Measurements from ENCODE around the gene COL27A1.

The COL27A1 gene

GRCh38 chr9:114290561-114290986 is 135.2 kb downstream of the COL27A1 start:
- DNase-seq, result no peak

DNA sequence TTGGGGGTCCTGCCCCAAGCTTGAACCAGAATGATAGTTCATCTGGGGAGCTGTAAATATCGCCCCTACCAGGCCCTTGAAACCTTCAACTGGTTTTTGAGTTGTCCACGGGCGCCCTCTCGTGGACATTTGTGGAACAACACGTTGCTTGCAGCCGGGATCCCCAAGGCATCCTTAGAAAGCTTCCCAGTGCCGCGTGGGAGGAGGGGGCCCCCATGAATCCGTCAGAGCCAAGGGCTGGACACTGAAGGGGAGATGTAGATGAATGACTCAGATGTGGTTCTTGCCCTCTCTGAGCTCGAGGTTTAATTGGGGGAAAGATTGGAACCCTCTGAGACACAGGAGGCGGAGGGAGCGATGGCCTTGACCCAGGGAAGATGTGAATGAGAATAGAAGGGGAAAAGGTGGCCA is 135.7 kb downstream of the COL27A1 start:
- DNase-seq, result peak; percentile 72

- DNase-seq, result no peak
These were observed 136.7 kb downstream of the COL27A1 start for GRCh38 chr9:114291886-114292590.

DNA sequence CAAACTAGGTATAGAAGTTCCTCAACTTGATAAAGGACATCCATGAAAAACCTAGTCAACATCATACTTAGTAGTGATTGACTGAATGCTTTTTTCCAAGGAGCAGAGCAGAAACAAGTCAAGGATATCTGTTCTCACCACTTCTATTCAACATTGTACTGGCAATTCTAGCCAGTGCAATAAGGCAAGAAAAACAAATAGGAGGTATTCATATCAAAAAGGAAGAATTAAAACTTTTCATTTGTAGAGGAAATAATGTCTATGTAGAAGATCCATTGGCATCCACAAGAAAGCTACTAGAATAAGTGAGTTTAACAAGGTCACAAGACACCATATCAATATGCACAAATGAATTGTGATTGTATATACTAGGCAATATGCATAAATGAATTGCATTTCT is 139.3 kb downstream of the COL27A1 start:
- DNase-seq, result no peak

DNA sequence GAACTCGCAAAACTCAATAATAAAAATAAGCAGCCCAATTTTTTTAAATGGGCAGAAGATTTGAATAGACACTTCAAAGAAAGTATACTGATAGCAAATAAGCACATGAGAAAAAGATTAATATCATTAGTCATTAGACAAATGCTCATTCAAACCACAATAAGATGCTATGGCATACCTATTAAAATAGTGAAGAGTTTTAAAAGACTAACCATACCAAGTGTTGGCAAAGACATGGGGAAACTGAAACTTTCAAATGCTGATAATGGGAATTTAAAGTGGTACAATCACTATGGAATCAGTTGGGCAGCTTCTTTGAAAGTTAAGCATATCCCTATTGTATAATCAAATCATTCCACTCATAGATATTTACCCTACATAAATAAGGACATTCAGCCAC is 141.0 kb downstream of the COL27A1 start:
- DNase-seq, result no peak

GRCh38 chr9:114299286-114300152 is 144.2 kb downstream of the COL27A1 start:
- DNase-seq, result no peak

DNA sequence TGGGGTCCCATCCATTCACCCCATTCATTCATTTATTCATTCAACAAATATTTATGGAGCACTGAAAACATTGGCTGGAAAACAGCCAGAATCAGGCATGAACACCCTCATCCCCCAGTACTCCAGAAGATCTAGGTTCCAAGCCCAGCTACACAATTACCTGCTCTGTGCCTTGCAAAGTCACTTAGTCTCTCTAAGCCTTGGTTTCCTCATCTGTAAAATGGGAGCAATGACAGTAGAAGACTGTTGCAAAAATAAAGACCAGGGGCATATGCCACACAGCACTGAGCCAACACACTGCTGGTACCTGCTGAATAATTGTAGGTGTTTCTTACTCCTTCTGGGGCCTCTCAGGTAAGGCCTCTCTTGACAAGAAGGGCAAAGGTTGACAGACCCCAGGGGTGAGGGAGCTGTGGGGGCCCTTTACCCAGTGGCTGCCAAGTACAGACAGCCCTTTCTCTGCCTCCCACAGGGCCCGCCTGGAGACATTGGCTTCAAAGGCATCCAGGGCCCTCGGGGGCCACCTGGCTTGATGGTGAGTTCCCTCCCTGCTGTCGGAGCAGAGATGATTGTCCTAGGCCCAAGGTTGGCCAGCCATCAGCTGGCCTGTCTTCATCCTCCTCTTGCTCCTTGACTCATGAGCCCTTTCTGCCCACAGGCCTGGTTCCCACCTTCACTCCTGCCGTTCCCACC is 145.0 kb downstream of the COL27A1 start:
- no peak for DNase-seq

DNA sequence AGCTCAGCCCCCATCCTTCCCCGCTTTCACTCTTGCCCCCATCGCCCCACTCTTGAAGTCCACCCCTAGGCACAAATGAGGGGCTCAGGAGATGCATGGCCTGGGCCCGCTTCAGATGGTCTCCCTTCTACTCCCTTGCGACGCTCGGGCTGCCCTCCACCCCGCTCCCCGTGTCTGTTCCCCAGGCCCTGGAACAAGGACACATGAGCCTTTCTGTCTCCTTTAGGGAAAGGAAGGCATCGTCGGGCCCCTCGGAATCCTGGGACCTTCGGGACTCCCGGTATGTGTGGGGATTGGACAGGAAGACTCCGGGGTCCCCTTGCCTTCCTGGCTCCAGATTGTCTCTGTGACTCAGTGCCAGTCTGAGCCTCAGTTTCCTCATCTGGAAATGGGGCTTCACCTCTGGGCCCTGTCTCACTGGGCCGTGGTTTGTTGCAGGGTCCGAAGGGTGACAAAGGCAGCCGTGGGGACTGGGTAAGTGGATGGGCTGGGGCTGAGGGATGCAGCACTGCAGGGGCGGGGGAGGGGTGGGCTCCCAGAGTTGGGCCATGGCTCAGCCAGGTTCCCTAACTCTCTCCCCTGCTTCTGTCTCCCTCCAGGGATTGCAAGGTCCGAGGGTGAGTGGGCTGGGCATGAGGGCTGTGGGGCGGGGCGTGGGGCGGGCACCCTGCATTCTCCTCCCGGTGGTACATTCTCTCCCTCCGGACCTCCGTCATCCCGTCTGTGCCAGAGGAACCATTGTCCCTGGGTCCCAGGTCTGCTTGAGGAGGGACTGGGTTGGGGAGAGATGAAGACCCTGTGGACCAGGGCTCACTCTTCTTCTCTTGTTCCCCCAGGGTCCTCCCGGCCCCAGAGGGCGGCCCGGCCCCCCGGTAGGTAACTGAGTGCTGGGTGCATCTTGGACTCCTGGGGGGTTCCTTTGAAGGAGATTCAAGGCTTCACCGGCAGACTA is 145.8 kb downstream of the COL27A1 start:
- no peak for DNase-seq

- DNase-seq, result no peak
These were observed 146.6 kb downstream of the COL27A1 start for GRCh38 chr9:114301798-114302565.

DNA sequence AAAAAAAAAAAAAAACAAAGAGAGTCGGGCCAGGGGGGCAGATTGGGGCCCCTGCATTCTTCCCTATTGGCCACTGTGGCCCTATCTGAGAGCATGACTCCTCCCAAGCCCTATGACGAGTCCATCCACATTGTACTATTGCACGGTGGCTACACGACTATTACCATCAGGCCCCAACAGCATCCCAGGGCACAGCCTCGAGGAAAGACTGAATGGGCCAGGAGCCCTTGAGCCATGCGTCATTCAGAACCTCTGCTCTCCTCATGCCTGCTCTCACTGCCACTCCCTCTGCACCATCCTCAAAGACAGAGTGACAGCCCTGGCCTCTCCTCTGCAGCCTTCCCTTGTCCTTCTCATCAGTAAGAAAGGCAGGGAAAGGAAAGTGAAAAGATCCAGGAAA is 147.4 kb downstream of the COL27A1 start:
- DNase-seq, result no peak

DNA sequence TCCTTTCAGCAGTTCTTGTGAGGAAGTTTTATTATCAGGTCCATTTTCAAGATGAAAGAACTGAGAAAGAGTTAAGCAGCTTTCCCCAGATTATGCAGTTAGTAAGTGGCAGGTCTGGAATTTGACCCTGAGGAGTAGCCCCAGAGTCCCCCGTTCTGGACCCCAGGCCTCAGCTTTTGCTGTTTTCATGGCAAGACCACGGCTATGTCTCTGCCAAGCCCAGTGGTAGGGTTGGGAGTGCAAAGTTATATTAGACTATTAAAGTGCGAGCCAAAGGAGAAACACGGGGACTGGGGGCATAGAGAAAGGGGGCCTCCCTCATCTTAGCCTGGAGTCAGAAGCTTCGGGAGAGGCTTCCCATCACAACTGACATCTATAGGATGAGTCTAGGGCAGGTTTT is 148.2 kb downstream of the COL27A1 start:
- DNase-seq, result no peak

- no peak for DNase-seq
These were observed 148.6 kb downstream of the COL27A1 start for GRCh38 chr9:114303977-114304376.

DNA sequence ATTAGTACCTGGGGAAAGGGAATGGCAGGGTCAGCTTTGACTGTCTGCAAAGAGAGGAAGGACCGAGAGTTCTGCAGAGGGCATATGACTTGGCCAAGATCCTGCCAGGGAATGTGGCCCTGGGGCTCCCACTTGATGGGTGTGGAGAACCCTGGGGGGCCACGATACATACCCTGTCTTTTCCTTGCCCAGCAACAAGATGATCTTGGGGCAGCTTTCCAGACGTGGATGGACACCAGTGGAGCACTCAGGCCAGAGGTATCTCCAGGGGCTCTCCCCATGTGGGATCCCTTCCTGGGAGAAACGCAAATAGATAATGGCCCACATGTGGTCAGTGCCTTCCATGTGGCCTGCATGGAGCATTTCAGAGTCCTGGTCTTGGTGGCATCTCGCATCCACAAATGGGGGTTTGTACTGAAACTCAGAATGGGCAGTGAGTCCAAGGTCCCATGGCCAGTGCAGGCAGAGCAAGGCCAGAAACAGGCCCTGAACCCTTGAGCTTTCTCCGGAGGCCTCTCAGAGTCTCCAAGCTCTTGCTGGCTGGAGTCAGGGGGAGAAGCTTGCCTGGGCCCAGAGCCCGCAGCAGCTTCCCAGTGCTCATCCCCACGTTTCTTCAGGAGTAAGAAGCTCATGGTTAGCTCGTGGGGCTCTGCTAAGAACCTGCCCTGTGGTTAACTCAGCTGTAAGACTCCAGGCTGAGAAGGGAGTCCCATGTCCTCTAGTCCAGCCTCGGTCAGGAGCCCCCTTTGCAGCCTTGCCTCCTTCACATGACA is 149.3 kb downstream of the COL27A1 start:
- no peak for DNase-seq

DNA sequence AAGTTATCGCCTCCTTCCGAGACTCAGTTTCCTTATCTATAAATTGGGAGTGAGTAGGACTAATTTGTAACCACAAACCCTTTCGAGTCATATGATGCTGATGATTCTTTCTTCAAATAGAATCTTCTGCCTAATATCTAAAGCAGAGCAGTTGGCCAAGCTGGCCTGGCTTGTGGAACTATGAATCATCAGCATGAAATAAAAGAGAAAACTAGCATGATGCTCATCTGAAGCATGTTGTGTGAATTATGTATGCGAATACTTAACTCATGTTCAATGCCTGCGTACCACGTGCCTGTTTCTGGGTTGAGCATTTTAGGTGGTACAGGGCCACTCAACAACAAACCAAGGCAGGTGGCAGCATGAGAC is 152.5 kb downstream of the COL27A1 start:
- DNase-seq, result no peak

DNA sequence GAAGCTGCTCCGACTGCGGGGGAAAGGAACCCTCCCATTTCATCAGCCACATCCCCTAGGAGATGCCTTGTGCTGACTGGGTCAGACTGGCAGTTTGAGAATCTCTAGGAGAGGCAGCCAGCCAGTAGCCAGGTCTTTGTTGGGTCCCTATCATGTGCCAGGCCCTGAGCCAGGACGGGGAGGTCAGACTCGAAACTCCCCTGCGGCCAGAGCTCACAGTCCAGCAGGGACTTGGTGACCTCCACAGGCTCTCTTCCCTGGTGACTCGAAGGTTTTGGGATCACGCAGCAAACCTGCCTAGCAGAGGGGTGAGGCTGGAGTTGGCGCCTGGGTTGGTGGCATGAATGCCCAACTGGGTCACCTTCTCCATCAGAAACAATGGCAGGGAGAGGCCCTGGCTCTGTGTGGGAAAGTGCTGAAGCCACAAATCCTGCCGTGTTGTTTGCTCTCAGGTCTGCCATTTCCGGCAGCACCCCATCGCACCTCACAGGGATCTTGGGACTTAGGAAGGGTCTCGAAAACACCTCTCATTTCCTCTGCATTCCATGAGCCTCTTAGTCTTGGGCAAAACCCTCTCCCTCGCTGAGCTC is 153.1 kb downstream of the COL27A1 start:
- DNase-seq, result no peak

DNA sequence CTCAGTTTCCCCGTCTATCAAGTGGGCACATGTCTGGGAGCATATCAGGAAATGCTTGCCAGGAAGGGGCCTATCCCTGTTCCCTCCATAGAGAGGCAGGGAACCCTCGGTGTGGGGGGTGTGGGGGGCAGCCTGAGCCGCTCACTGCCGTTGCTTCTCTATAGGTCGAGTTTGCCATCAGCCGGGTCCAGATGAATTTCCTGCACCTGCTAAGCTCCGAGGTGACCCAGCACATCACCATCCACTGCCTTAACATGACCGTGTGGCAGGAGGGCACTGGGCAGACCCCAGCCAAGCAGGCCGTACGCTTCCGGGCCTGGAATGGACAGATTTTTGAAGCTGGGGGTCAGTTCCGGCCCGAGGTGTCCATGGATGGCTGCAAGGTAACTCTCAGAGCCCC is 153.8 kb downstream of the COL27A1 start:
- DNase-seq, result no peak

DNA sequence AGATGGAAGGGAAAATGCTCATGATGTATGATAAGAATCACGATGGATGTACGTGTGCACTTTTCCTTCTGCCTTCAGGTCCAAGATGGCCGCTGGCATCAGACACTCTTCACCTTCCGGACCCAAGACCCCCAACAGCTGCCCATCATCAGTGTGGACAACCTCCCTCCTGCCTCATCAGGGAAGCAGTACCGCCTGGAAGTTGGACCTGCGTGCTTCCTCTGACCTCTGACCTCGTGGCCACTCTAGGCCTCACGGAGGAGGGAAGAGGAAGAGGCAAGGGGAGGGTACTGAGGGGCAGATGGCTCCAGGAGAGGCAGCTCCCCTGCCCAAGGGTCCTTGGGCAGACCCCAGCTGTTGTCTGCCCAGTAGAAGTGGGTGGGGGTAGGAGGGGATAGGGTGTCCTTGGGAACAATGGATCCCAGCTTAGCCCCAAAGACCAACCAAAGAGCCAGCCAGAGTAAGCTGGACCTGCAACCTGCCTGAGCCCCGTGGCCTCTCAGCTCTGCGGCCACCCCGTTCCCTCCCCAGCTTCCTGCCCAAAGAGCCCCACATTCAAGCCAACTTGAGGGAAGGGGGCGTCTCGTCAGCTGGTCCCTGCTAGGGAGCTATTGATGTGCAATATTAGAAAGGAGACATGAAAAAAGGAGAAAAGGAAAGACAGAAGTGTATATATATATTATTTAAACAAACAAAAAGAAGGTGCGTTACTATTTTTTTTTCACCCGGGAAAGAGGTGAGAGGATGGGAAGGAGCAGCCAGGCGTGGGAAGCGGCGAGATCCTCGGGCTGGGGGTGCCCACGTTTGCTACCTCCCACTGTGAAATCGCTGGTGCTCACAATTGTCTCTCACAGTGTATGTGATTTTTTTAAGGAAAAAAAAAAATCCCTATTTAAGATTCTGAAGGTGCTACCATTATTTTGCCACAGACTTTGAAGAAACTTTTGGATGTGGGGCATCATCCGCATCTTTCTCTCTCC is 155.4 kb downstream of the COL27A1 start:
- no peak for DNase-seq

- no peak for DNase-seq
These were observed 156.5 kb downstream of the COL27A1 start for GRCh38 chr9:114311571-114312512.
